ENCODE data around the gene LIPA. TPM values are rescaled to one million over a fixed set of nuclear protein-coding genes. Genes with fewer than 3 reads are reported as not detected.
"Not testable (repeated sequence)": the region's sequence is repeated elsewhere in the genome, so short reads cannot be mapped to it uniquely, and the experiment has no call there.

The LIPA gene
- total and polyA plus RNA-seq, 8 donors: 4.7 to 52.6 (median 17.6) TPM

DNA sequence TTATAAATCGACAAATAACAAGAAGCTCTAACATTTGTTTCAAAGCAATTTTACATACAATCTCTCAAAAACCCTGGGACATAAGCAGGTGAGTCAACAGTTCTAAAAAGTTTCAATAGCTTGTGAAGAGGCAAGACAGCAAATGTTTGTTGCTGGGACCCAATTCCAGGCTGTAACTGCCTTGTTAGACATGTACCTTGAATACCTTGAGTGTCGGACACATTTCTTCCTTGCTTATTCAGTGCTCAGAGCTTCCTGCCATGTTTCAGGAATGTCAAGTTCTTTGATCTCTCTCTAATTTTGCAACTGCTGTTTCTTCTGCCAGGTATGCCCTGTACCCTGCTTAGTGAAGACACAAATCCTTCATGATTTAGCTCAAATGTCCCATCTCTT, 49.5 kb downstream of the LIPA start:
- peaks cover 0 to 8% (median 6%) of the 10 kb centered on the region in 3 donors for H3K4me1 ChIP-seq
- no peaks in the 10 kb centered on the region for H3K36me3 ChIP-seq
- DNase-seq (no peak), FAIRE-seq (no peak), ATAC-seq (no peak)
- H3K9me3 ChIP-seq: no peaks in the 10 kb centered on the region
- no peak overlapping the region for H3K27ac ChIP-seq
- intact Hi-C loops (cut with DNase I): no loop called here
- WGBS, 2 donors: 22 to 46% methylated on average over 2 of the region's 2 CpGs
- H3K27me3 ChIP-seq: peaks cover 0 to 12% (median 3%) of the 10 kb centered on the region in 4 donors
- TF ChIP-seq CTCF (IDR thresholded peaks at IDR 0.05): no peak
- H3K4me3 ChIP-seq: no peak overlapping the region

GRCh38 chr10:89201345-89202032, 50.1 kb downstream of the LIPA start:
- FAIRE-seq (no peak), DNase-seq (no peak), ATAC-seq (peak in 2 of 4 donors; percentile 48 to 58)
- Histone ChIP-seq H3K36me3 (no peaks in the 10 kb centered on the region), H3K4me3 (no peak overlapping the region), H3K27ac (no peak overlapping the region), H3K4me1 (peaks cover 0 to 4% (median under 1%) of the 10 kb centered on the region in 3 donors), H3K27me3 (peaks cover 0 to 6% (median under 1%) of the 10 kb centered on the region in 4 donors), H3K9me3 (no peaks in the 10 kb centered on the region)
- WGBS, 2 donors: 20 to 37% methylated on average over 7 of the region's 7 CpGs
- TF ChIP-seq CTCF (IDR thresholded peaks at IDR 0.05): no peak
- intact Hi-C loops (cut with DNase I): no loop called here

DNA sequence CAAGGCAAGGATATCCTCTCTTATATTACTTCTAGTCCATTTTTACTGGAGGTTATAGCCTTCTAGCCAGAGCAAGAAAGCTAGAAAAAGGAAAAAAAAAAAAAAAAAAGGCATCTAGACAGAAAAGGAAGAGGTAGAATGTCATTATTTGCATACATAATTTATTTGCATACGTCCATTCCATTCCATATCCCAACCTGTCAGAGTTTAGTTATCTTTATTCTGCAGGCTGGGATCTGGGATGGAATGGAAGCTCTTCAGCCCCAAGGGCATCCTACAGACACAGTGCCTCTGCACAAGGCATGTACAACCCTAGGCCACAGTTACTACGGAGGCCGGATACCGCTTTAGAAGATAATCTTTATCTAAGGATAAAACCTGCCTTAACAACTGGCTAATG, 54.1 kb downstream of the LIPA start:
- Histone ChIP-seq H3K36me3 (no peaks in the 10 kb centered on the region), H3K27me3 (no peaks in the 10 kb centered on the region), H3K27ac (no peak overlapping the region), H3K9me3 (no peaks in the 10 kb centered on the region), H3K4me3 (no peak overlapping the region), H3K4me1 (peaks cover 0 to 4% (median 0%) of the 10 kb centered on the region in 3 donors)
- no peak for FAIRE-seq
- no peak for TF ChIP-seq CTCF (IDR thresholded peaks at IDR 0.05)
- ATAC-seq: no peak
- DNase-seq: no peak
- 85 to 90% methylated on average over 4 of the region's 4 CpGs for WGBS, 2 donors
- intact Hi-C loops (cut with DNase I): no loop called here

DNA sequence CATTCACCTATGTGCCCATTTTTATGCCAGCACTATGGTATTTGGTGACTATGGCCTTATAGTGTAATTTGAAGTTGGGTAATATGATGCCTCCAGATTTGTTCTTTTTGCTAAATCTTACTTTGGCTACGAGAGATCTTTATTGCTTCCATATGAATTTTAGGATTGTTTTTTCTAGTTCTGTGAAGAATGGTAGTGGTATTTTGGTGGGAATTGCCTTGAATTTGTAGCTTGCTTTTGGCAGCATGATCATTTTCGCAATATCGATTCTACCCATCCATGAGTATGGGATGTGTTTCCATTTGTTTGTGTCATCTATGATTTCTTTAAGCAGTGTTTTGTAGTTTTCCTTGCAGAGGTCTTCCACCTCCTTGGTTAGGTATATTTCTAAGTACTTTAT, 60.3 kb downstream of the LIPA start:
- H3K27ac ChIP-seq; H3K27me3 ChIP-seq; H3K9me3 ChIP-seq; ATAC-seq; H3K4me1 ChIP-seq; H3K4me3 ChIP-seq; H3K36me3 ChIP-seq; FAIRE-seq; intact Hi-C loops (cut with DNase I); DNase-seq: not testable (repeated sequence)
- 95 to 96% methylated on average over 3 of the region's 3 CpGs for WGBS, 2 donors

DNA sequence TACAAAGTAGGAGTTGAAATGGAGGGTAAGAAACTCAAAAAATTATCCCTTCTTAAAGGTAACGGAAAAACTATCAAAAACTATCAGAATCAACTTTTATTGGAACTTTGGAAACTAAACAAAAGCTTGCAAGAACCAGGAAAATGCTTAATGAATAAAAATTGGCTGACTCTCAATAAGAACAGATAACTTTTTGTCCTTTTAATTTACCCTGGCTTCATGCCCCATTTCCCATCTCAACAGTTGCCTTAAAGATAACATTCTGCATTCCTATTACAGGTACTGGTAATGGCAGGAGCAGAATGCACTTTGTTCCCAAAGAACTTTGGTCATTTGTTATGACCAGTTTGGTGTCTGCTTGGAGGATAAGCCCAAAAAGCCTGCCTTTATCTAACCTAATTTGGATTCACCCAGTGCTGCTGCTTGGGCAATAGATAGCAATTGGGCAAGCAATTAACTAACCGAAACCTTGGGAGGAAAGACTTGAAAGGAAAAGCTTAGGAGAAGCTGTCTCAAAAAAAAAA, 62.3 kb downstream of the LIPA start:
- no peak for DNase-seq
- no peaks in the 10 kb centered on the region for H3K27me3 ChIP-seq
- intact Hi-C loops (cut with DNase I): no loop called here
- no peak for FAIRE-seq
- WGBS, 2 donors: 93 to 97% methylated on average over 2 of the region's 2 CpGs
- no peak overlapping the region for H3K4me3 ChIP-seq
- H3K36me3 ChIP-seq: no peaks in the 10 kb centered on the region
- no peak for ATAC-seq
- H3K9me3 ChIP-seq: no peaks in the 10 kb centered on the region
- no peak overlapping the region for H3K27ac ChIP-seq
- no peak for TF ChIP-seq CTCF (IDR thresholded peaks at IDR 0.05)
- H3K4me1 ChIP-seq: peaks cover 0 to 11% (median 0%) of the 10 kb centered on the region in 3 donors
